ENCODE measurements around the gene ATXN7L3.

ATXN7L3 gene

GRCh38 chr17:44207743-44208142, 8.1 kb upstream of the ATXN7L3 start:
- ChIA-PET CTCF (interaction anchor here (0.5 to 4.1 kb wide), 4 partner anchors 10 to 160 kb away, joined by 3 to 33 read pairs (median 13); partner anchors contain the start of gene UBTF), POLR2A (interaction anchor here (1.1 to 1.9 kb wide), 3 partner anchors 11 to 121 kb away, joined by 4 to 7 read pairs (median 4); no protein-coding TSS in a partner anchor)
- no peaks in the 10 kb centered on the region for H3K4me1 ChIP-seq (ENCODE audit: control insufficient read depth, insufficient read depth, low read length)
- TF ChIP-seq ZFP37 (tag by site-specific recombination; IDR thresholded peaks at IDR 0.05), result no peak
- no peak for TF ChIP-seq ZSCAN30 (tag by site-specific recombination; IDR thresholded peaks at IDR 0.05)
- H3K27ac ChIP-seq (ENCODE audit: extremely low read depth, low read depth, low read length), result no peak overlapping the region
- peaks cover 26 to 60% of the 10 kb centered on the region in 2 experiments for H3K36me3 ChIP-seq (ENCODE audit: control insufficient read depth in 2 of 2, insufficient read depth in 1 of 2, low read length in 2 of 2)
- H3K4me3 ChIP-seq (ENCODE audit: low read depth, low read length), result no peak overlapping the region
- H3K9me3 ChIP-seq (ENCODE audit: control insufficient read depth, insufficient read depth, low read depth, low read length), result no peaks in the 10 kb centered on the region

DNA sequence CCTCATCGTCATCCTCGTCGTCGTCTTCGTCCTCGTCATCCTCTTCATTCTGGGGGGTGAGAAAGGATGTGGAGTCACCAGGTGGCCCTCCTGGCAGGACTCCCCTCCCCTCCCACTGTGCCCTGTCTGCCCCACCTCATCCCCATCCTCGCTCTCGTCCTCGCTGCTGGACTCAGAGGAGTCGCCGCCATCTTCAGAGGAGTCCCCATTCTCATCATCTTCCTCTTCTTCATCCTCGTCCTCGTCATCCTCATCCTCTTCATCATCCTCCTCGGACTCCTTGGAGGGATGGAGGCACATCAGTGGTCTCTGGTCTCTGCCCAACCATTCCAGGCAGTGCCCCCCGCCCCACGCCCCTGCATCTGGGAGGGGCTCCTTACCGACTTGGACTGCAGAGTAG, 7.6 kb upstream of the ATXN7L3 start:
- TF ChIP-seq, protein P1, sequence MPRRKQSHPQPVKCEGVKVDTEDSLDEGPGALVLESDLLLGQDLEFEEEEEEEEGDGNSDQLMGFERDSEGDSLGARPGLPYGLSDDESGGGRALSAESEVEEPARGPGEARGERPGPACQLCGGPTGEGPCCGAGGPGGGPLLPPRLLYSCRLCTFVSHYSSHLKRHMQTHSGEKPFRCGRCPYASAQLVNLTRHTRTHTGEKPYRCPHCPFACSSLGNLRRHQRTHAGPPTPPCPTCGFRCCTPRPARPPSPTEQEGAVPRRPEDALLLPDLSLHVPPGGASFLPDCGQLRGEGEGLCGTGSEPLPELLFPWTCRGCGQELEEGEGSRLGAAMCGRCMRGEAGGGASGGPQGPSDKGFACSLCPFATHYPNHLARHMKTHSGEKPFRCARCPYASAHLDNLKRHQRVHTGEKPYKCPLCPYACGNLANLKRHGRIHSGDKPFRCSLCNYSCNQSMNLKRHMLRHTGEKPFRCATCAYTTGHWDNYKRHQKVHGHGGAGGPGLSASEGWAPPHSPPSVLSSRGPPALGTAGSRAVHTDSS (tag by site-specific recombination; IDR thresholded peaks at IDR 0.05), result peak; percentile 99
- no peak for TF ChIP-seq ZNF324 (tag by site-specific recombination; IDR thresholded peaks at IDR 0.05)
- no peak for TF ChIP-seq ZBTB6 (tag by site-specific recombination; IDR thresholded peaks at IDR 0.05)
- H3K36me3 ChIP-seq (ENCODE audit: control insufficient read depth in 2 of 2, insufficient read depth in 1 of 2, low read length in 2 of 2), result peaks cover 26 to 57% of the 10 kb centered on the region in 2 experiments
- no peaks in the 10 kb centered on the region for H3K4me1 ChIP-seq (ENCODE audit: control insufficient read depth, insufficient read depth, low read length)
- ChIA-PET CTCF (interaction anchor here (0.9 to 4.1 kb wide), 3 partner anchors 10 to 143 kb away, joined by 3 to 33 read pairs (median 21); partner anchors contain the start of gene UBTF), POLR2A (interaction anchor here (0.7 to 1.9 kb wide), 5 partner anchors 11 to 144 kb away, joined by 3 to 7 read pairs (median 4); no protein-coding TSS in a partner anchor)
- no peaks in the 10 kb centered on the region for H3K9me3 ChIP-seq (ENCODE audit: control insufficient read depth, insufficient read depth, low read depth, low read length)
- H3K27ac ChIP-seq (ENCODE audit: extremely low read depth, low read depth, low read length), result no peak overlapping the region
- H3K4me3 ChIP-seq (ENCODE audit: low read depth, low read length), result no peak overlapping the region

GRCh38 chr17:44206825-44207155, 7.1 kb upstream of the ATXN7L3 start:
- POLR2A ChIA-PET, result interaction anchor here (0.6 to 1.2 kb wide), 5 partner anchors 15 to 151 kb away, joined by 3 to 4 read pairs (median 4); no protein-coding TSS in a partner anchor

GRCh38 chr17:44205962-44206824, 6.5 kb upstream of the ATXN7L3 start:
- H3K9me3 ChIP-seq (ENCODE audit: control insufficient read depth, insufficient read depth, low read depth, low read length), result no peaks in the 10 kb centered on the region
- POLR2A ChIA-PET, result interaction anchor here (0.6 to 1.2 kb wide), 5 partner anchors 15 to 351 kb away, joined by 3 to 4 read pairs (median 3); no protein-coding TSS in a partner anchor
- no peaks in the 10 kb centered on the region for H3K4me1 ChIP-seq (ENCODE audit: control insufficient read depth, insufficient read depth, low read length)
- CTCF ChIA-PET, result interaction anchor here (0.6 to 4.1 kb wide), 11 partner anchors 12 to 317 kb away, joined by 3 to 33 read pairs (median 3); partner anchors contain the start of gene UBTF
- H3K36me3 ChIP-seq (ENCODE audit: control insufficient read depth in 2 of 2, insufficient read depth in 1 of 2, low read length in 2 of 2), result peaks cover 22 to 46% of the 10 kb centered on the region in 2 experiments; a peak in 2 of 3 replicates
- H3K4me3 ChIP-seq (ENCODE audit: low read depth, low read length), result no peak overlapping the region
- H3K27ac ChIP-seq (ENCODE audit: extremely low read depth, low read depth, low read length), result no peak overlapping the region
- TF ChIP-seq ZNF404 (tag by site-specific recombination; IDR thresholded peaks at IDR 0.05) (no peak), ZNF660 (tag by site-specific recombination; IDR thresholded peaks at IDR 0.05) (no peak), ZNF600 (tag by site-specific recombination; IDR thresholded peaks at IDR 0.05) (peak; percentile 22; the same call in 1 of the 2 replicates), ZNF571 (tag by site-specific recombination; IDR thresholded peaks at IDR 0.05) (no peak), ZNF169 (tag by site-specific recombination; IDR thresholded peaks at IDR 0.05) (no peak), ZNF777 (tag by site-specific recombination; IDR thresholded peaks at IDR 0.05; ENCODE audit: borderline replicate concordance) (no peak)
- TF ChIP-seq, protein P2, sequence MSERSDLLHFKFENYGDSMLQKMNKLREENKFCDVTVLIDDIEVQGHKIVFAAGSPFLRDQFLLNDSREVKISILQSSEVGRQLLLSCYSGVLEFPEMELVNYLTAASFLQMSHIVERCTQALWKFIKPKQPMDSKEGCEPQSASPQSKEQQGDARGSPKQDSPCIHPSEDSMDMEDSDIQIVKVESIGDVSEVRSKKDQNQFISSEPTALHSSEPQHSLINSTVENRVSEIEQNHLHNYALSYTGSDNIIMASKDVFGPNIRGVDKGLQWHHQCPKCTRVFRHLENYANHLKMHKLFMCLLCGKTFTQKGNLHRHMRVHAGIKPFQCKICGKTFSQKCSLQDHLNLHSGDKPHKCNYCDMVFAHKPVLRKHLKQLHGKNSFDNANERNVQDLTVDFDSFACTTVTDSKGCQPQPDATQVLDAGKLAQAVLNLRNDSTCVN (tag by site-specific recombination; optimal IDR thresholded peaks at IDR 0.05), result no peak
- TF ChIP-seq, protein P3, sequence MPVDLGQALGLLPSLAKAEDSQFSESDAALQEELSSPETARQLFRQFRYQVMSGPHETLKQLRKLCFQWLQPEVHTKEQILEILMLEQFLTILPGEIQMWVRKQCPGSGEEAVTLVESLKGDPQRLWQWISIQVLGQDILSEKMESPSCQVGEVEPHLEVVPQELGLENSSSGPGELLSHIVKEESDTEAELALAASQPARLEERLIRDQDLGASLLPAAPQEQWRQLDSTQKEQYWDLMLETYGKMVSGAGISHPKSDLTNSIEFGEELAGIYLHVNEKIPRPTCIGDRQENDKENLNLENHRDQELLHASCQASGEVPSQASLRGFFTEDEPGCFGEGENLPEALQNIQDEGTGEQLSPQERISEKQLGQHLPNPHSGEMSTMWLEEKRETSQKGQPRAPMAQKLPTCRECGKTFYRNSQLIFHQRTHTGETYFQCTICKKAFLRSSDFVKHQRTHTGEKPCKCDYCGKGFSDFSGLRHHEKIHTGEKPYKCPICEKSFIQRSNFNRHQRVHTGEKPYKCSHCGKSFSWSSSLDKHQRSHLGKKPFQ (tag by site-specific recombination; IDR thresholded peaks at IDR 0.05), result no peak

More at GRCh38 chr17:44206825-44207155, 7.1 kb upstream of the ATXN7L3 start:
- Histone ChIP-seq H3K27ac (ENCODE audit: extremely low read depth, low read depth, low read length) (no peak overlapping the region), H3K4me3 (ENCODE audit: low read depth, low read length) (no peak overlapping the region), H3K36me3 (ENCODE audit: control insufficient read depth in 2 of 2, insufficient read depth in 1 of 2, low read length in 2 of 2) (peaks cover 26 to 52% of the 10 kb centered on the region in 2 experiments), H3K4me1 (ENCODE audit: control insufficient read depth, insufficient read depth, low read length) (no peaks in the 10 kb centered on the region), H3K9me3 (ENCODE audit: control insufficient read depth, insufficient read depth, low read depth, low read length) (no peaks in the 10 kb centered on the region)
- TF ChIP-seq, protein P4, sequence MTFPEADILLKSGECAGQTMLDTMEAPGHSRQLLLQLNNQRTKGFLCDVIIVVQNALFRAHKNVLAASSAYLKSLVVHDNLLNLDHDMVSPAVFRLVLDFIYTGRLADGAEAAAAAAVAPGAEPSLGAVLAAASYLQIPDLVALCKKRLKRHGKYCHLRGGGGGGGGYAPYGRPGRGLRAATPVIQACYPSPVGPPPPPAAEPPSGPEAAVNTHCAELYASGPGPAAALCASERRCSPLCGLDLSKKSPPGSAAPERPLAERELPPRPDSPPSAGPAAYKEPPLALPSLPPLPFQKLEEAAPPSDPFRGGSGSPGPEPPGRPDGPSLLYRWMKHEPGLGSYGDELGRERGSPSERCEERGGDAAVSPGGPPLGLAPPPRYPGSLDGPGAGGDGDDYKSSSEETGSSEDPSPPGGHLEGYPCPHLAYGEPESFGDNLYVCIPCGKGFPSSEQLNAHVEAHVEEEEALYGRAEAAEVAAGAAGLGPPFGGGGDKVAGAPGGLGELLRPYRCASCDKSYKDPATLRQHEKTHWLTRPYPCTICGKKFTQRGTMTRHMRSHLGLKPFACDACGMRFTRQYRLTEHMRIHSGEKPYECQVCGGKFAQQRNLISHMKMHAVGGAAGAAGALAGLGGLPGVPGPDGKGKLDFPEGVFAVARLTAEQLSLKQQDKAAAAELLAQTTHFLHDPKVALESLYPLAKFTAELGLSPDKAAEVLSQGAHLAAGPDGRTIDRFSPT (tag by site-specific recombination; IDR thresholded peaks at IDR 0.05), result no peak
- TF ChIP-seq GLIS2 (tag by site-specific recombination; IDR thresholded peaks at IDR 0.05), result peak; percentile 58; the same call in 1 of the 2 replicates
- CTCF ChIA-PET, result interaction anchor here (0.7 to 4.1 kb wide), 5 partner anchors 11 to 144 kb away, joined by 3 to 33 read pairs (median 4); partner anchors contain the start of gene UBTF
